HL-60/S4 treated with retinoic acid at 250 ng/mL for 4 days and 3 days (cell line): ENCODE results near the gene GPSM1.

Source experiments
- in situ Hi-C: fragments of 300-500 bp; cut with MboI; formaldehyde crosslinking; loops from 2 replicates; pipeline ENCODE4 v1.7.0; 2022; ENCODE audit warnings: low sequenced_read_pairs

Gene GPSM1, protein sequence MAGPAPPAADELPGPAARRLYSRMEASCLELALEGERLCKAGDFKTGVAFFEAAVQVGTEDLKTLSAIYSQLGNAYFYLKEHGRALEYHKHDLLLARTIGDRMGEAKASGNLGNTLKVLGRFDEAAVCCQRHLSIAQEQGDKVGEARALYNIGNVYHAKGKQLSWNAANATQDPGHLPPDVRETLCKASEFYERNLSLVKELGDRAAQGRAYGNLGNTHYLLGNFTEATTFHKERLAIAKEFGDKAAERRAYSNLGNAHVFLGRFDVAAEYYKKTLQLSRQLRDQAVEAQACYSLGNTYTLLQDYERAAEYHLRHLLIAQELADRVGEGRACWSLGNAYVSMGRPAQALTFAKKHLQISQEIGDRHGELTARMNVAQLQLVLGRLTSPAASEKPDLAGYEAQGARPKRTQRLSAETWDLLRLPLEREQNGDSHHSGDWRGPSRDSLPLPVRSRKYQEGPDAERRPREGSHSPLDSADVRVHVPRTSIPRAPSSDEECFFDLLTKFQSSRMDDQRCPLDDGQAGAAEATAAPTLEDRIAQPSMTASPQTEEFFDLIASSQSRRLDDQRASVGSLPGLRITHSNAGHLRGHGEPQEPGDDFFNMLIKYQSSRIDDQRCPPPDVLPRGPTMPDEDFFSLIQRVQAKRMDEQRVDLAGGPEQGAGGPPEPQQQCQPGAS

GRCh38 chr9:136327304-136327974 lies at the start of gene GPSM1:
TSS of gene GPSM1 (plus strand) at chr9:136327539. CDS start at chr9:136327696, 157 bp downstream.
- in situ Hi-C loops: no loop called here

DNA sequence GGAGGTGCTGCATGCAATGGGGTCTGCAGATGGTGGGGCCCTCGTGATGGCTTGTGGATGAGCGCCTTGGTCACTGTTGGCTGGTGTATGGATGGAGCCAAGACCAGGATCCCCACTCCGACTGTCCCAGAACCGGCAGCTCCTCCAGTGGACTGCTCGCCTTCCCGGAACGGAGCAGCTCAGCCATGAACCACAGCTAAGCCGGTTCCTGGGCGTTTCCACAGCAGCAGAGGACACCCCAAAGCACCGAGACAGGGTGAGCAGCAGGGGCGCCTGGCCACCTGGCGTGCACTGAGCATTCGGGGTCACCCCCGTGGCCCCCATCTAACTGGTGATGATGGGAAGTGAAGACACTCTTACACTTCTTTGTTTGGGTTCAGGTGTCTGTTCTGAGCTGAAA lies 49.6 kb upstream of the GPSM1 start:
- in situ Hi-C loops: no loop called here

- in situ Hi-C loops: no loop called here
Observed at GRCh38 chr9:136278221-136278620, 49.1 kb upstream of the GPSM1 start.

DNA sequence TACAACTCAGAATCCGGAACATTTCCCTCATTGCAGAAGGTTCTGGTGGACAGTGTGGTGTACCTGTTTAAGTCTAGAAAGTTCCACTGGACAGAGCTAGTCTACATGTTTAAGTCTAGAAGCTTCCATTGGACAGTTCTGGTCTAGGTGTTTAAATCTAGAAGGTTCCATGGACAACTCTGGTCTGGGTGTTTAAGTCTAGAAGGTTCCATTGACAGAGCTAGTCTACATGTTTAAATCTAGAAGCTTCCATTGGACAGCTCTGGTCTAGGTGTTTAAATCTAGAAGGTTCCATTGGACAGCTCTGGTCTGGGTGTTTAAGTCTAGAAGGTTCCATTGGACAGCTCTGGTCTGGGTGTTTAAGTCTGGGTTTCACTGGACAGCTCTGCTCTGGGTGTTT lies 48.4 kb upstream of the GPSM1 start:
- in situ Hi-C loops: no loop called here

GRCh38 chr9:136279471-136279870 lies 47.9 kb upstream of the GPSM1 start:
- in situ Hi-C loops: no loop called here

- in situ Hi-C loops: no loop called here
Observed at GRCh38 chr9:136280535-136281315, 46.6 kb upstream of the GPSM1 start.

DNA sequence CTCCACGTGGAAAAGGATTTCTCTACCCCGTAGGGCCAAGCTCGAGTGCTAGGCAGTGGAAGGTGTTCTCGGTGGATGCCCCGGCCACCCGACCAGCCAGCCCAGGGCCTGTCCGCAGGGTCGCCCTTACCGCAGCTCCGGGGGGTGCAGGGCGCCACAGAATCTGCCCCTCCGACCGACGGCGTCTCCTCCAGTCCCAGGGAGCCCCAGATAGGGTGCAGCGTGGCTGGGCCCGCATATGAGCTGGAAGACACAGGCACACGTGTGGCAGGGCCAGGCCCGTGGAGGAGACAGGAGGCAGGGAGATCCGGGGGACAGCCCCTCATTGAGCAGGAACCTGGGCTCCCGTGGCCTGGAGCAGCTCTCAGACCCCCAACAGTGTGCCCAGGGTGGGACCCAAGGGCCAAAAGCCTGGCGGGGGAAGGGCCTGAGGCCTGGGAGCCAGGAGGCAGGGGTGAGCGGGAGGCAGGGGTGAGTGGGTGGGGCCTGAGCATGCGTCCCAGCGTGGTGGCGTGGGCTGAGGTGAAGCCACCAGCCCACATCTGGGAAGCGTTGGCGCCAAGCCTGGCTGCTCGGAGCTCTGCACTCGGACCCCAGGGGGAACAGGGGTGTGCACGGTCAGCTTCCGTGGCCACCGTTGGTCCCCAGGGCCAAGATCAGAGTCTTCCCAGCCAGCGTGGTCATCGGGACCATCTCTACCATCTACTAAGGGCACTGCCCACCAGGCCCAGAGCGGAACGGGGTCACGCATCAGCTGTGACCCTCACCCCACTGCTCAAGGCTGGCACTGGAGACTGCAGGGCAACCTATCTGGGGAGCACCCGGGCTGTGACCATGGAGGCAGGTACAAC lies 45.7 kb upstream of the GPSM1 start:
- in situ Hi-C loops: no loop called here

DNA sequence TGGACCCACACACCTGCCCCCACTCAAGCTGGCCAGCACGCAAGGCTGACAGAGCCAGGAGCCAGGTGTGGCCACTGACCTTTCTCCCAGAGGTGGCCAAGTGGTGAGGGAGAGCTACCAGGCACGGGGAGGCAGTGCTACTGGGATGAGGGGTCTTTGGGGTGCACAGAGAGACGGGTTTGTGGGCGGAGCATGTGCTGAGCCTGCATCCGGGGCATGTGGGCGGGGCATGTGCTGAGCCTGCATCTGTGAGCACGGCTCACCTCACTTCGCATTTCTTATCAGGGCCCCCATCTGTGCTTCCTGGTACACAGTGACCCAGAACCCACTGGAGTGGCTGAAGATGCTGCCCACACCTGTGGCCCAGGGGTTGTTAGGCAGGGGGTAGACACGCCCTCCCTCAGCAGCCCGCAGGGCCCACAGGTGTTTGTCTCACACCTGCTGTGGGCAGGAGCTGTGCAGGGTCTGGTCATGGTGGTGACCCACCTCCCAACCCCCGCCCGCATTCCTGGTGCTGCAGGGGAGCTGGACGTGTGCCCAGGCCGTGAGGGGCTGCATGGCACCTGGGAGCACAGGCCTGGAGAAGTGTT lies 45.0 kb upstream of the GPSM1 start:
- in situ Hi-C loops: no loop called here

GRCh38 chr9:136283291-136284235 lies 43.8 kb upstream of the GPSM1 start:
- in situ Hi-C loops: no loop called here

- in situ Hi-C loops: no loop called here
Observed at GRCh38 chr9:136284311-136284710, 43.0 kb upstream of the GPSM1 start.

DNA sequence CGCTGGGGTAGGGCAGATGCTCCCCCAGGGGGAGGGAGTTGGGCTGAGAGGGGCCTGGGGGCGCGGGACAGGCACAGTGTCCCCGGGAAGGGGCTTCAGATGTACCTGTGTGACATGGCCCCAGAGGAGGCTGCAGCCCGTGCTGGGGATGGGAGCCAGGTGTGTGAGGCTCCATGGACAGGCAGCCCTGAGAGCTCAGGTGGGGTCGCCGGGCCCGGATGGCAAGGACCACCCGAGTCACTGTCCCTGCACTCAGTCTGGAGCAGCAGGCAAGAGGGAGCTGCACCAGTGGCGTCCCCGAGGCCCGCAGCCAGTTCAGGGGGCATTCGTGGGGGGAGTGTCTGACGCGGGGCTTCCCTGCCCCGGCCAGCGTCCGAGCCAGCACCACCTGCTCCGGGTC lies 42.4 kb upstream of the GPSM1 start:
- in situ Hi-C loops: no loop called here

GRCh38 chr9:136285501-136286358 lies 41.6 kb upstream of the GPSM1 start:
- in situ Hi-C loops: no loop called here

DNA sequence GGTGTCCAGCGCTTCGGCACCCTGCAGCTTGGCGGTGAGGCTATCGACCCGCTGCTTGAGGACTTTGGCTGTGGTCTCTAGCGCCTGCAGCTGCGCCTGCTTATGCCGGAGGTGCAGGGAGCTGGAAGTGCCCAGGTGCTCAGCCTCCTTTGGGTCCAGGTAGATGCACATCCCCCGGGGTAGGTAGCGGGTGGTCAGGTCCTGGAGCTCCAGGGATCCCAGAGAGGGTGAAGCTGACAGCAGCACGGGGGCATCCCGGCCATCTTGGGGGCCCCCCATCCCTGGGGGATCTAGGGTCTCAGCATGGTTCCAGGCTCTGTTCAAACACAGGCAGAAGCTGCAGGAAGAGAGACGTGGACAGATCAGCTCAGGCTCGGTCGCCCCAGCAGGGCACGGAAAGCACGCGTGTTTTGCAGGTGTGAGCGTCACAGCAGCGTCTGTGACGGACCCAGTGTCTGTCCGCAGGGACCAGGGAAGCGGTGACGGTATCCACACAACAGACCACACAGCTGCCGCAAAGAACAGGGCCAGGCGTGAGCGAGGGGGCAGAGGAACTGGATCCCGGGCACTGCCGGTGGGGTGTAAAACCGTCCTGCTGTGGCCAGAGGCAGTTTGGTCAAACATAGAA lies 40.9 kb upstream of the GPSM1 start:
- in situ Hi-C loops: no loop called here

GRCh38 chr9:136286987-136287379 lies 40.4 kb upstream of the GPSM1 start:
- in situ Hi-C loops: no loop called here

DNA sequence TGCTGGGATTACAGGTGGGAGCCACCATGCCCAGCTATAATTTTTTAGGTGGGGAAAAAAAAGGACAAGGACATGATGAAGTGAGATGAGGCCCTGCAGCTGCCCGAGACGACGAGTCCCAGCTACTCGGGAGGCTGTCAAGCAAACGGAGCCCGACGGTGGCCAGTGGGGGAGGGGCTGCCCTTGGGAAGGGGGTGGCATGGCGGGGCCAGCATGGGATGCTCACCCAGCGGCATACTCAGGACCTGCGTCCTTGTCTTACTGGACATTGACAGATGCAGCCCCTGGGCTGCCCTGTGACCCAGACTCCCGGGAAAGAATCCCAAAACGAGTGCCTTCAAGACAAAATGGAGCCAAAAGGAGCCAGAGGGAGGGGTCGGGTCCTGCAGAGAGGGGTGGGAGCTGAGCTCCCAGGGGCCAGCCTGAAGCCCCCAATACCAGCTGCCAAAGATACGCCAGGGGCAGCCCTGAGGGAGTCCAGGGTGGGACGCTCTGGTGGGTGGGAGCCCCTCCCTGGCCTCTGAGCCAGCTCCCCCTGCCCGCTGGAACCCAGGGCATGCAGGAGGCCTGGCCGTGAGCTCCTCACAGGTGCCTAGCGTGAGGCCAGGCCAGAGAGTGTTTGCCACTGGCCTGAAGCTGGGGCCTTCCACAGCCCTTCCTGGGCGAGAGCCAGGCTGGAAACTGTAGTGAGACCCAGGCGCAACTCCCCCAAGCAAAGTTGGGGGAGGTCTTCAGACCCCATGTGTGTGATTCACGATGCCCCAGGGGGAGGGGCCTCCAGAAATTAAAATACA lies 39.2 kb upstream of the GPSM1 start:
- in situ Hi-C loops: no loop called here

DNA sequence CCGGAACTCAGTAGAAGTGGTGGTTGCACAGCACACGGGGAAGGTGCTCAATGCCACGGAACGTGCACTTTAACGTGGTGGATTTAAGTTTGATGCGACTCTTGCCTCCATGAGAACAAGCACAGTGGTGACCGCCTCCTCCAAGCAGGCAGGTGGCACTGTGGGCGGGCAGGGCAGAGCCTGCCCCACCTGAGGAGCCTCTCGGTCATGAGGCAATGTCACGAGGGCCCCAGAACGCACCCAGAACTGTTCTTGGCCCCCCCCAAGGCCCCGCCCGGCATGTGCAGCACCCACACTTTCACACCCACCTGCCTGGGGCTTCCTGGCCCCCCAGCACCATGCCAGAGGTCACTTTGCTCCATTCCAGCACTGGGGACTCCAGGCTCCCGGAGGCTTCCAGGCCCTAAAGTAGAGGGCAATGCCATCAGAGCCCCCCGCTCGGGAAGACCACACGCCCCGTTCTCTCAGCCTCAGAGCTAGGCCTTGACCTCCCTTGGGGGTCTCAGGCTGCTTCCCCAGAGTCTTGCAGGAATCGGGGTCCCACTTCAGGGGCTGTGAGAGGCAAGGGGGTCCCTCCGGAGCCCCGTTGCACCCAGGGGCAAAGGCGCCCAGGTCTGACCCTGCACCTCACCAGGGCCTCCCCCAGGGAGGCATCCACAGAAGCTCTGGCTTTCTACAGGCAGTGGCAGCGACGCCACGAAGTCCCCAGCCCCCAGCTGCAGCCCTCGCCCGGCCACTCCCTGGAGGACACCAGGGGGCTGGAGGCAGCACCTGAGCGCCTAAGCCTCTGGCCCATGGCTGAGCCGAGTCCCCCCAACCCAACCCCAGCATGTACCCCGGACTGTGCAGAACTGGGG lies 37.5 kb upstream of the GPSM1 start:
- in situ Hi-C loops: no loop called here
